WERI-Rb-1 (cell line): Measurements from ENCODE around the gene SMYD3.
A peak's percentile ranks its signal among the peaks of the same experiment; 100 is the strongest.
"Not testable (repeated sequence)": the region's sequence is repeated elsewhere in the genome, so short reads cannot be mapped to it uniquely, and the experiment has no call there.

Source experiments
- DNase-seq: peaks from one replicate; pipeline ENCODE4 v3.0.0-alpha.2; 2020
- H3K27ac ChIP-seq: fragments of 250-450 bp; sonication (Bioruptor Pico); 2 replicates; pipeline ENCODE4 v1.5.1; 2020; ENCODE audit warnings: mild to moderate bottlenecking, moderate library complexity
- H3K27me3 ChIP-seq: fragments of 250-450 bp; sonication (Bioruptor Pico); 2 replicates; pipeline ENCODE4 v1.5.1; 2021; ENCODE audit warnings: mild to moderate bottlenecking, low read depth, moderate library complexity; ENCODE audit not compliant: insufficient read depth, severe bottlenecking
- H3K36me3 ChIP-seq: fragments of 250-450 bp; sonication (Bioruptor Pico); 2 replicates; pipeline ENCODE4 v1.5.1; 2020; ENCODE audit warnings: mild to moderate bottlenecking, moderate library complexity
- H3K4me3 ChIP-seq: 2 replicates; pipeline ENCODE4 v1.5.1; 2011; ENCODE audit warnings: low read depth, mild to moderate bottlenecking, control low read depth, low read length
- H3K9me3 ChIP-seq: fragments of 250-450 bp; sonication (Bioruptor Pico); 2 replicates; pipeline ENCODE4 v1.5.1; 2021; ENCODE audit warnings: mild to moderate bottlenecking, moderate library complexity; ENCODE audit not compliant: severe bottlenecking
- CTCF ChIP-seq: IDR thresholded peaks from 2 replicates; pipeline ENCODE4 v1.5.1; 2011; ENCODE audit warnings: low read depth, mild to moderate bottlenecking, control low read depth, inconsistent platforms, low read length

The SMYD3 gene

DNA sequence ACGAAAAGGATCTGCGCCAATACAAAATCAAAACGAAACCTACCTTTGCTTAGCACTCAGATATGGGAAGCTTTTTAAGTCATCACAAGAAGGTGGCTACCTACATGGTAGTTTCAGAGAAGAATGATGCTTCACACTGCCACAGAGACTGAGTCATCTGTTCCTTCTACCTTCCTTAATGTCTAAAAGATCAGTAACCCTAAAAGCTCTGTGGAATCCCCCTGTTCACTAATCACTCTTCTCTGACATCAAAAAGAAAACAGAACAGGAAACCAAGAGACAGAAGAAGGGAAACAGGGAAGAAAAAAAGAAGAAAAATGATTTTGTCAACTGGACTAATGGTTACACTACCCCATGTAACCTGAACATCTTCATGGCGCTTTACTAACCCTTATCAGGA is 177.2 kb downstream of the SMYD3 start:
- Histone ChIP-seq H3K36me3 (peaks cover 5% of the 10 kb centered on the region), H3K27me3 (no peaks in the 10 kb centered on the region), H3K9me3 (no peaks in the 10 kb centered on the region), H3K4me3 (no peak overlapping the region), H3K27ac (no peak overlapping the region)
- no peak for DNase-seq
- TF ChIP-seq CTCF = no peak

DNA sequence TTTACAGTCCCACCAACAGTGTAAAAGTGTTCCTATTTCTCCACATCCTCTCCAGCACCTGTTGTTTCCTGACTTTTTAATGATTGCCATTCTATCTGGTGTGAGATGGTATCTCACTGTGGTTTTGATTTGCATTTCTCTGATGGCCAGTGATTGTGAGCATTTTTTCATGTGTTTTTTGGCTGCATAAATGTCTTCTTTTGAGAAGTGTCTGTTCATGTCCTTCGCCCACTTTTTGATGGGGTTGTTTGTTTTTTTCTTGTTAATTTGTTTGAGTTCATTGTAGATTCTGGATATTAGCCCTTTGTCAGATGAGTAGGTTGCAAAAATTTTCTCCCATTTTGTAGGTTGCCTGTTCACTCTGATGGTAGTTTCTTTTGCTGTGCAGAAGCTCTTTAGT is 177.8 kb downstream of the SMYD3 start:
- H3K9me3 ChIP-seq, H3K4me3 ChIP-seq, H3K27ac ChIP-seq, H3K36me3 ChIP-seq, DNase-seq, H3K27me3 ChIP-seq: not testable (repeated sequence)

GRCh38 chr1:246324711-246325110 is 182.4 kb downstream of the SMYD3 start:
- Histone ChIP-seq H3K4me3 (no peak overlapping the region), H3K36me3 (peaks cover 2% of the 10 kb centered on the region), H3K27me3 (no peaks in the 10 kb centered on the region), H3K9me3 (no peaks in the 10 kb centered on the region), H3K27ac (no peak overlapping the region)
- no peak for TF ChIP-seq CTCF
- DNase-seq = no peak

- not testable (repeated sequence) for H3K4me3 ChIP-seq
These were observed 183.0 kb downstream of the SMYD3 start for GRCh38 chr1:246324033-246324432.

DNA sequence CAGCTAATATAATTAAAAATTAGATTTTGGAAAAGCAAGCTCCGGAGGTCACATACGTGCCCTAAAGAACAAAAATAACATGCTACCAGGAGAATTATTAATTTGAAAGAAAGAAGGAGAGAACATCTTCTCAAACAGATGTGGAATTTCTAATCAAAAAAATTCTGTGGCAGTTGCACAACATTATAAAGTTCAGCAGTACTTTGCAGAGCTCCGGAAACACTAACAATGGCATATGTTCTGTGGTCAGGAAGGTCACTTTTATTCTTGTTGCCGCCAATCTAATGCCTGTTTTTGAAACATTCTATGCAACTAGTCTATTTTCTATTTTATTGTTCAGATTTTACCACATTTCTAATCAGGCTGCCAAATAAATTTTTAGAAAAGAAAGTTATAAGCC is 186.8 kb downstream of the SMYD3 start:
- Histone ChIP-seq H3K27ac (no peak overlapping the region), H3K36me3 (no peaks in the 10 kb centered on the region), H3K27me3 (no peaks in the 10 kb centered on the region), H3K9me3 (no peaks in the 10 kb centered on the region), H3K4me3 (no peak overlapping the region)
- DNase-seq = no peak
- TF ChIP-seq CTCF = no peak

More at GRCh38 chr1:246324033-246324432, 183.0 kb downstream of the SMYD3 start:
- not testable (repeated sequence) for H3K27ac ChIP-seq, H3K27me3 ChIP-seq, H3K9me3 ChIP-seq, H3K36me3 ChIP-seq
- DNase-seq = peak; percentile 31

- peak; percentile 30 for DNase-seq
- no peak for TF ChIP-seq CTCF
- H3K27ac ChIP-seq = no peak overlapping the region; the same call in 1 of the 2 replicates
These were observed 187.9 kb downstream of the SMYD3 start for GRCh38 chr1:246319083-246319714.

DNA sequence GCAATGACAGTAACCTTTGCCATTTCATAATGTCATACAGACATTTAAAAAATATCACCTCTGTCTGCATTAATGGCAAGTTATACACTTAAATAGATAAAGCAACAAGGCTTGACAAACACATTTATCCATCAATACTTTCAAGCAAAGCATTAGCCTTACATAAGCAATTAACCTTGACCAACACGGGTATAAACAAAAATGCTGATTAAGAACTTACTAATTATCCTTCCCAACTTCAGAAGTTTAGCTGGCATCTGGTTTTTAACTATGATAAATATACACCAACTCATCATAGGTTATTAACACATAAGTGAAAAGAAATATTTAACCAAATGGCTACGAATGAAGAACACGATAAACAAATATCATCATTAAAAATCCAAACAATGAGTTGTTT is 188.5 kb downstream of the SMYD3 start:
- Histone ChIP-seq H3K4me3 (no peak overlapping the region), H3K27ac (no peak overlapping the region), H3K9me3 (no peaks in the 10 kb centered on the region), H3K36me3 (no peaks in the 10 kb centered on the region), H3K27me3 (no peaks in the 10 kb centered on the region)
- no peak for DNase-seq
- no peak for TF ChIP-seq CTCF

More at GRCh38 chr1:246319083-246319714, 187.9 kb downstream of the SMYD3 start:
- Histone ChIP-seq H3K36me3 (no peaks in the 10 kb centered on the region), H3K27me3 (no peaks in the 10 kb centered on the region), H3K9me3 (no peaks in the 10 kb centered on the region), H3K4me3 (no peak overlapping the region)
